ENCODE results near the gene MRPL55. TPM values are rescaled to one million over a fixed set of nuclear protein-coding genes. Genes with fewer than 3 reads are reported as not detected.

The MRPL55 gene
- total and polyA plus RNA-seq, 2 experiments from 2014 or later, result 92.4 to 172 TPM

- Histone ChIP-seq H3K27ac (ENCODE audit: low read depth) (0 out of 2 replicates have a peak within 1 kb of the TSS, but pooled peaks have one; percentile 30), H3K9me2 (ENCODE audit: insufficient read depth) (no peaks in the 10 kb centered on the region), H3K4me3 (peak within 1 kb of the TSS; percentile 92), H2AFZ (peak within 1 kb of the TSS; percentile 79), H3F3A (replicated peaks; ENCODE audit: low read depth) (no peaks in the 10 kb centered on the region), H3K79me2 (replicated peaks; ENCODE audit: insufficient read depth) (peaks cover 34% of the 10 kb centered on the region), H3K36me3 (ENCODE audit: insufficient read depth) (no peaks in the 10 kb centered on the region), H4K20me1 (replicated peaks; ENCODE audit: insufficient read depth) (no peaks in the 10 kb centered on the region), H3K27me3 (ENCODE audit: insufficient read depth) (peaks cover 29% of the 10 kb centered on the region), H3K4me2 (peak within 1 kb of the TSS; percentile 98), H3K4me1 (ENCODE audit: insufficient read depth) (peaks cover 5% of the 10 kb centered on the region; the same call in 1 of the 2 replicates)
- TF ChIP-seq, protein P1, sequence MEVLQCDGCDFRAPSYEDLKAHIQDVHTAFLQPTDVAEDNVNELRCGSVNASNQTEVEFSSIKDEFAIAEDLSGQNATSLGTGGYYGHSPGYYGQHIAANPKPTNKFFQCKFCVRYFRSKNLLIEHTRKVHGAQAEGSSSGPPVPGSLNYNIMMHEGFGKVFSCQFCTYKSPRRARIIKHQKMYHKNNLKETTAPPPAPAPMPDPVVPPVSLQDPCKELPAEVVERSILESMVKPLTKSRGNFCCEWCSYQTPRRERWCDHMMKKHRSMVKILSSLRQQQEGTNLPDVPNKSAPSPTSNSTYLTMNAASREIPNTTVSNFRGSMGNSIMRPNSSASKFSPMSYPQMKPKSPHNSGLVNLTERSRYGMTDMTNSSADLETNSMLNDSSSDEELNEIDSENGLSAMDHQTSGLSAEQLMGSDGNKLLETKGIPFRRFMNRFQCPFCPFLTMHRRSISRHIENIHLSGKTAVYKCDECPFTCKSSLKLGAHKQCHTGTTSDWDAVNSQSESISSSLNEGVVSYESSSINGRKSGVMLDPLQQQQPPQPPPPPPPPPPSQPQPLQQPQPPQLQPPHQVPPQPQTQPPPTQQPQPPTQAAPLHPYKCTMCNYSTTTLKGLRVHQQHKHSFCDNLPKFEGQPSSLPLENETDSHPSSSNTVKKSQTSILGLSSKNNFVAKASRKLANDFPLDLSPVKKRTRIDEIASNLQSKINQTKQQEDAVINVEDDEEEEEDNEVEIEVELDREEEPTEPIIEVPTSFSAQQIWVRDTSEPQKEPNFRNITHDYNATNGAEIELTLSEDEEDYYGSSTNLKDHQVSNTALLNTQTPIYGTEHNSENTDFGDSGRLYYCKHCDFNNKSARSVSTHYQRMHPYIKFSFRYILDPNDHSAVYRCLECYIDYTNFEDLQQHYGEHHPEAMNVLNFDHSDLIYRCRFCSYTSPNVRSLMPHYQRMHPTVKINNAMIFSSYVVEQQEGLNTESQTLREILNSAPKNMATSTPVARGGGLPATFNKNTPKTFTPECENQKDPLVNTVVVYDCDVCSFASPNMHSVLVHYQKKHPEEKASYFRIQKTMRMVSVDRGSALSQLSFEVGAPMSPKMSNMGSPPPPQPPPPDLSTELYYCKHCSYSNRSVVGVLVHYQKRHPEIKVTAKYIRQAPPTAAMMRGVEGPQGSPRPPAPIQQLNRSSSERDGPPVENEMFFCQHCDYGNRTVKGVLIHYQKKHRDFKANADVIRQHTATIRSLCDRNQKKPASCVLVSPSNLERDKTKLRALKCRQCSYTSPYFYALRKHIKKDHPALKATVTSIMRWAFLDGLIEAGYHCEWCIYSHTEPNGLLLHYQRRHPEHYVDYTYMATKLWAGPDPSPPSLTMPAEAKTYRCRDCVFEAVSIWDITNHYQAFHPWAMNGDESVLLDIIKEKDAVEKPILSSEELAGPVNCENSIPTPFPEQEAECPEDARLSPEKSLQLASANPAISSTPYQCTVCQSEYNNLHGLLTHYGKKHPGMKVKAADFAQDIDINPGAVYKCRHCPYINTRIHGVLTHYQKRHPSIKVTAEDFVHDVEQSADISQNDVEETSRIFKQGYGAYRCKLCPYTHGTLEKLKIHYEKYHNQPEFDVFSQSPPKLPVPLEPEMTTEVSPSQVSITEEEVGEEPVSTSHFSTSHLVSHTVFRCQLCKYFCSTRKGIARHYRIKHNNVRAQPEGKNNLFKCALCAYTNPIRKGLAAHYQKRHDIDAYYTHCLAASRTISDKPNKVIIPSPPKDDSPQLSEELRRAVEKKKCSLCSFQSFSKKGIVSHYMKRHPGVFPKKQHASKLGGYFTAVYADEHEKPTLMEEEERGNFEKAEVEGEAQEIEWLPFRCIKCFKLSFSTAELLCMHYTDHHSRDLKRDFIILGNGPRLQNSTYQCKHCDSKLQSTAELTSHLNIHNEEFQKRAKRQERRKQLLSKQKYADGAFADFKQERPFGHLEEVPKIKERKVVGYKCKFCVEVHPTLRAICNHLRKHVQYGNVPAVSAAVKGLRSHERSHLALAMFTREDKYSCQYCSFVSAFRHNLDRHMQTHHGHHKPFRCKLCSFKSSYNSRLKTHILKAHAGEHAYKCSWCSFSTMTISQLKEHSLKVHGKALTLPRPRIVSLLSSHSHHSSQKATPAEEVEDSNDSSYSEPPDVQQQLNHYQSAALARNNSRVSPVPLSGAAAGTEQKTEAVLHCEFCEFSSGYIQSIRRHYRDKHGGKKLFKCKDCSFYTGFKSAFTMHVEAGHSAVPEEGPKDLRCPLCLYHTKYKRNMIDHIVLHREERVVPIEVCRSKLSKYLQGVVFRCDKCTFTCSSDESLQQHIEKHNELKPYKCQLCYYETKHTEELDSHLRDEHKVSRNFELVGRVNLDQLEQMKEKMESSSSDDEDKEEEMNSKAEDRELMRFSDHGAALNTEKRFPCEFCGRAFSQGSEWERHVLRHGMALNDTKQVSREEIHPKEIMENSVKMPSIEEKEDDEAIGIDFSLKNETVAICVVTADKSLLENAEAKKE (CRISPR knock-in tag; IDR thresholded peaks at IDR 0.05), result no peak
- peak; percentile 96 for TF ChIP-seq CREB1 (CRISPR knock-in tag; IDR thresholded peaks at IDR 0.05; ENCODE audit: low read depth)
- TF ChIP-seq NANOG (IDR thresholded peaks at IDR 0.05; ENCODE audit: borderline replicate concordance), result no peak
- TF ChIP-seq, protein P2, sequence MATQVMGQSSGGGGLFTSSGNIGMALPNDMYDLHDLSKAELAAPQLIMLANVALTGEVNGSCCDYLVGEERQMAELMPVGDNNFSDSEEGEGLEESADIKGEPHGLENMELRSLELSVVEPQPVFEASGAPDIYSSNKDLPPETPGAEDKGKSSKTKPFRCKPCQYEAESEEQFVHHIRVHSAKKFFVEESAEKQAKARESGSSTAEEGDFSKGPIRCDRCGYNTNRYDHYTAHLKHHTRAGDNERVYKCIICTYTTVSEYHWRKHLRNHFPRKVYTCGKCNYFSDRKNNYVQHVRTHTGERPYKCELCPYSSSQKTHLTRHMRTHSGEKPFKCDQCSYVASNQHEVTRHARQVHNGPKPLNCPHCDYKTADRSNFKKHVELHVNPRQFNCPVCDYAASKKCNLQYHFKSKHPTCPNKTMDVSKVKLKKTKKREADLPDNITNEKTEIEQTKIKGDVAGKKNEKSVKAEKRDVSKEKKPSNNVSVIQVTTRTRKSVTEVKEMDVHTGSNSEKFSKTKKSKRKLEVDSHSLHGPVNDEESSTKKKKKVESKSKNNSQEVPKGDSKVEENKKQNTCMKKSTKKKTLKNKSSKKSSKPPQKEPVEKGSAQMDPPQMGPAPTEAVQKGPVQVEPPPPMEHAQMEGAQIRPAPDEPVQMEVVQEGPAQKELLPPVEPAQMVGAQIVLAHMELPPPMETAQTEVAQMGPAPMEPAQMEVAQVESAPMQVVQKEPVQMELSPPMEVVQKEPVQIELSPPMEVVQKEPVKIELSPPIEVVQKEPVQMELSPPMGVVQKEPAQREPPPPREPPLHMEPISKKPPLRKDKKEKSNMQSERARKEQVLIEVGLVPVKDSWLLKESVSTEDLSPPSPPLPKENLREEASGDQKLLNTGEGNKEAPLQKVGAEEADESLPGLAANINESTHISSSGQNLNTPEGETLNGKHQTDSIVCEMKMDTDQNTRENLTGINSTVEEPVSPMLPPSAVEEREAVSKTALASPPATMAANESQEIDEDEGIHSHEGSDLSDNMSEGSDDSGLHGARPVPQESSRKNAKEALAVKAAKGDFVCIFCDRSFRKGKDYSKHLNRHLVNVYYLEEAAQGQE (IDR thresholded peaks at IDR 0.05; ENCODE audit: unreplicated experiment), result no peak
- TF ChIP-seq ZNF331 (CRISPR knock-in tag; IDR thresholded peaks at IDR 0.05; ENCODE audit: low read depth), result no peak
- peak; percentile 63 for TF ChIP-seq POLR2AphosphoS5 (IDR thresholded peaks at IDR 0.05; ENCODE audit: low read depth)
- TF ChIP-seq STAT1 (IDR thresholded peaks at IDR 0.05; ENCODE audit: unreplicated experiment), result no peak
- TF ChIP-seq, protein P3, sequence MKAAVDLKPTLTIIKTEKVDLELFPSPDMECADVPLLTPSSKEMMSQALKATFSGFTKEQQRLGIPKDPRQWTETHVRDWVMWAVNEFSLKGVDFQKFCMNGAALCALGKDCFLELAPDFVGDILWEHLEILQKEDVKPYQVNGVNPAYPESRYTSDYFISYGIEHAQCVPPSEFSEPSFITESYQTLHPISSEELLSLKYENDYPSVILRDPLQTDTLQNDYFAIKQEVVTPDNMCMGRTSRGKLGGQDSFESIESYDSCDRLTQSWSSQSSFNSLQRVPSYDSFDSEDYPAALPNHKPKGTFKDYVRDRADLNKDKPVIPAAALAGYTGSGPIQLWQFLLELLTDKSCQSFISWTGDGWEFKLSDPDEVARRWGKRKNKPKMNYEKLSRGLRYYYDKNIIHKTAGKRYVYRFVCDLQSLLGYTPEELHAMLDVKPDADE (IDR thresholded peaks at IDR 0.05), result no peak
- TF ChIP-seq JUNB (IDR thresholded peaks at IDR 0.05; ENCODE audit: unreplicated experiment), result no peak
- no peak for TF ChIP-seq EZH2phosphoT487 (IDR thresholded peaks at IDR 0.05; ENCODE audit: unreplicated experiment)
- no peak for TF ChIP-seq ZNF114 (CRISPR knock-in tag; IDR thresholded peaks at IDR 0.05)
- no peak for TF ChIP-seq EZH2 (IDR thresholded peaks at IDR 0.05; ENCODE audit: low read depth, unreplicated experiment)
- TF ChIP-seq, protein P4, sequence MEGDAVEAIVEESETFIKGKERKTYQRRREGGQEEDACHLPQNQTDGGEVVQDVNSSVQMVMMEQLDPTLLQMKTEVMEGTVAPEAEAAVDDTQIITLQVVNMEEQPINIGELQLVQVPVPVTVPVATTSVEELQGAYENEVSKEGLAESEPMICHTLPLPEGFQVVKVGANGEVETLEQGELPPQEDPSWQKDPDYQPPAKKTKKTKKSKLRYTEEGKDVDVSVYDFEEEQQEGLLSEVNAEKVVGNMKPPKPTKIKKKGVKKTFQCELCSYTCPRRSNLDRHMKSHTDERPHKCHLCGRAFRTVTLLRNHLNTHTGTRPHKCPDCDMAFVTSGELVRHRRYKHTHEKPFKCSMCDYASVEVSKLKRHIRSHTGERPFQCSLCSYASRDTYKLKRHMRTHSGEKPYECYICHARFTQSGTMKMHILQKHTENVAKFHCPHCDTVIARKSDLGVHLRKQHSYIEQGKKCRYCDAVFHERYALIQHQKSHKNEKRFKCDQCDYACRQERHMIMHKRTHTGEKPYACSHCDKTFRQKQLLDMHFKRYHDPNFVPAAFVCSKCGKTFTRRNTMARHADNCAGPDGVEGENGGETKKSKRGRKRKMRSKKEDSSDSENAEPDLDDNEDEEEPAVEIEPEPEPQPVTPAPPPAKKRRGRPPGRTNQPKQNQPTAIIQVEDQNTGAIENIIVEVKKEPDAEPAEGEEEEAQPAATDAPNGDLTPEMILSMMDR (conservative IDR thresholded peaks at IDR 0.05; ENCODE audit: low read depth in 2 of 2), result no peak; a peak in 1 of 4 replicates
- DNase-seq (ENCODE audit: low spot score), result peak; percentile 100
- peak within 1 kb of the TSS; percentile 86 for H3K4me3 Mint-ChIP-seq
- H3K27me3 Mint-ChIP-seq (ENCODE audit: insufficient read depth, low read depth, poor library complexity), result peaks cover 12% of the 10 kb centered on the region
- no peaks in the 10 kb centered on the region; the same call in 2 of the 3 replicates for H3K36me3 Mint-ChIP-seq (ENCODE audit: low read depth)
- peaks cover 2% of the 10 kb centered on the region; the same call in 1 of the 3 replicates for H3K4me1 Mint-ChIP-seq
- peak; percentile 88 for ATAC-seq
- peak within 1 kb of the TSS; percentile 94 for H3K27ac Mint-ChIP-seq
- H3K9me3 Mint-ChIP-seq, result no peaks in the 10 kb centered on the region; the same call in 2 of the 3 replicates
These were observed 31.0 kb upstream of the MRPL55 start, which contains the start of gene GUK1 for GRCh38 chr1:228139931-228140723. Gene GUK1 (plus strand): TSS chr1:228140279. CDS start chr1:228140303, 24 bp downstream.

Data from GM23338 (cell line).